Adrenal gland (tissue), 12 donors: ENCODE data around the gene SHCBP1L. TPM values are rescaled to one million over a fixed set of nuclear protein-coding genes. Genes with fewer than 3 reads are reported as not detected.

Source experiments
- DNase-seq, 7 donors: peaks; one replicate each; pipeline ENCODE4 v3.0.0-alpha.2; 2019 to 2020
- H3K27ac ChIP-seq, 5 donors: fragments of 200-600 bp; sonication (generic) in 4 of 5; 1 replicate in 3 of 5; 2 replicates in 2 of 5; pipeline versions ENCODE4 v1.5.1 to v1.8.0; 2016 to 2020; ENCODE audit warnings: mild to moderate bottlenecking in 1 of 5
- H3K27me3 ChIP-seq: fragments of 200-600 bp; 2 replicates; pipeline ENCODE4 v1.8.0; 2021
- H3K36me3 ChIP-seq, 2 donors: fragments of 200-600 bp; replicated peaks in 1 of 2; 1 replicate in 1 of 2; 2 replicates in 1 of 2; pipeline versions ENCODE4 v1.5.1 to v1.8.0; 2018 to 2022
- H3K4me1 ChIP-seq, 2 donors: fragments of 200-600 bp; replicated peaks in 1 of 2; 1 replicate in 1 of 2; 2 replicates in 1 of 2; pipeline versions ENCODE4 v1.5.1 to v1.8.0; 2018 to 2021
- H3K4me3 ChIP-seq, 4 donors: fragments of 200-600 bp; sonication (generic) in 3 of 4; one replicate each; pipeline ENCODE4 v1.5.1; 2016 to 2018
- H3K9me3 ChIP-seq, 3 donors: fragments of 200-600 bp; sonication (generic) in 1 of 3; replicated peaks in 1 of 3; 1 replicate in 2 of 3; 2 replicates in 1 of 3; pipeline versions ENCODE4 v1.5.1 to v1.8.0; 2016 to 2021
- POLR2A ChIP-seq, 2 donors: fragments of 450-650 bp; IDR thresholded peaks; one replicate each; pipeline ENCODE4 v1.6.1; 2017; ENCODE audit warnings: antibody characterized with exemption in 2 of 2, mild to moderate bottlenecking in 2 of 2, moderate library complexity in 1 of 2
- WGBS, 4 donors: extraction: QIAGEN DNeasy Blood & Tissue Kit in 2 of 4; methylation state at CpG; one replicate each; pipeline versions ENCODE4 v1.1.5 to v1.1.7; 2013 to 2017; 5-methylcytosine and 5-hydroxymethylcytosine counted together
- intact Hi-C, 2 donors: fragments of 100-400 bp; cut with DNase I; formaldehyde crosslinking; loops; one replicate each; pipeline versions ENCODE4 v1.14.1 to v1.15.0; 2022 to 2023
- polyA plus RNA-seq, 3 donors: library from polyadenylated mRNA; stranded (reverse); fragments of 200-250 nt in 2 of 3; fragments of 350-450 nt in 1 of 3; fragmentation: Illumina TruSeq in 1 of 3; extraction: RNeasy Lipid Tissue Mini Kit (QIAGEN cat#74804) in 1 of 3; gene quantifications; one replicate each; pipeline ENCODE4 v1.2.3, GENCODE V29; 2013 to 2014
- total RNA-seq, 9 donors: library from RNA; depleted of rRNA in 4 of 9; stranded (reverse); fragments of >200 nt in 4 of 9; fragments of 120-200 nt in 1 of 9; fragmentation: NEBNext Ultra II Directional in 1 of 9; extraction: Animal tissue kit (Norgen Biotek cat#: 25700) in 1 of 9; gene quantifications; one replicate each; pipeline versions ENCODE4 v1.1.0 to v1.2.4, GENCODE V29; 2013 to 2023
- TF ChIP-seq, protein P1 (sequence below), 6 experiments: fragments of 450-650 bp in 4 of 6; fragments of 200-600 bp in 2 of 6; sonication (generic) in 1 of 6; IDR thresholded peaks; 1 replicate in 5 of 6; 2 replicates in 1 of 6; pipeline versions ENCODE4 v1.5.1 to v1.8.0; 2016 to 2021; ENCODE audit warnings: antibody characterized with exemption in 6 of 6, mild to moderate bottlenecking in 2 of 6, moderate library complexity in 1 of 6
- donor health status: healthy with polysubstance abuse.
- donor health status: Bipolar disorder and iron deficiency.
- donor health status: DM: yes; HTN: yes; CAD: no.
- donor health status: DM: no; HTN: no; CAD: no.
- donor health status: DM: no; HTN: no; CAD: no.
- donor health status: DM: yes; HTN: yes; CAD: no.

SHCBP1L gene
- total and polyA plus RNA-seq, 12 donors, result 0.06 TPM; not detected in 11

DNA sequence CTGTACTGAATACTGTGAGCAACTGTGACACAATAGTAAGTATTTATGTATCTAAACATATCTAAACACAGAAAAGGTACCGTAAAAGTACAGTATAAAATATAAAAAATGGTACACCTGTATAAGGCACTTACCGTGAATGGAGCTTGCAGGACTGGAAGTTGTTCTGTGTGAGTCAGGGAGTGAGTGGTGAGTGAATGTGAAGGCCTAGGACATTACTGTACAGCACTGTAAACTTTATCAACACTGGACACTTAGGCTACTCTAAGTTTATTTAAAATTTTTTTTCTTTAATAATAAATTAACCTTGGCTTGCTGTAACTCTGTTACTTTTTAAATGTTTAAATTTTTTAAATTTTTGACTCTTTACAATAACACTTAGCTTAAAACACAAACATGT is 24.5 kb upstream of the SHCBP1L start:
- no peak overlapping the region for H3K27ac ChIP-seq
- DNase-seq, result no peak
- 87 to 95% (median 92%) methylated on average over 2 of the region's 2 CpGs for WGBS, 4 donors
- no peaks in the 10 kb centered on the region for H3K4me1 ChIP-seq
- intact Hi-C loops, result no loop called here
- H3K9me3 ChIP-seq, result no peaks in the 10 kb centered on the region
- H3K4me3 ChIP-seq, result no peak overlapping the region
- H3K27me3 ChIP-seq, result no peaks in the 10 kb centered on the region
- H3K36me3 ChIP-seq, result no peaks in the 10 kb centered on the region
- TF ChIP-seq, protein P1, sequence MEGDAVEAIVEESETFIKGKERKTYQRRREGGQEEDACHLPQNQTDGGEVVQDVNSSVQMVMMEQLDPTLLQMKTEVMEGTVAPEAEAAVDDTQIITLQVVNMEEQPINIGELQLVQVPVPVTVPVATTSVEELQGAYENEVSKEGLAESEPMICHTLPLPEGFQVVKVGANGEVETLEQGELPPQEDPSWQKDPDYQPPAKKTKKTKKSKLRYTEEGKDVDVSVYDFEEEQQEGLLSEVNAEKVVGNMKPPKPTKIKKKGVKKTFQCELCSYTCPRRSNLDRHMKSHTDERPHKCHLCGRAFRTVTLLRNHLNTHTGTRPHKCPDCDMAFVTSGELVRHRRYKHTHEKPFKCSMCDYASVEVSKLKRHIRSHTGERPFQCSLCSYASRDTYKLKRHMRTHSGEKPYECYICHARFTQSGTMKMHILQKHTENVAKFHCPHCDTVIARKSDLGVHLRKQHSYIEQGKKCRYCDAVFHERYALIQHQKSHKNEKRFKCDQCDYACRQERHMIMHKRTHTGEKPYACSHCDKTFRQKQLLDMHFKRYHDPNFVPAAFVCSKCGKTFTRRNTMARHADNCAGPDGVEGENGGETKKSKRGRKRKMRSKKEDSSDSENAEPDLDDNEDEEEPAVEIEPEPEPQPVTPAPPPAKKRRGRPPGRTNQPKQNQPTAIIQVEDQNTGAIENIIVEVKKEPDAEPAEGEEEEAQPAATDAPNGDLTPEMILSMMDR (IDR thresholded peaks at IDR 0.05), result no peak
- no peak for TF ChIP-seq POLR2A (IDR thresholded peaks at IDR 0.05)

DNA sequence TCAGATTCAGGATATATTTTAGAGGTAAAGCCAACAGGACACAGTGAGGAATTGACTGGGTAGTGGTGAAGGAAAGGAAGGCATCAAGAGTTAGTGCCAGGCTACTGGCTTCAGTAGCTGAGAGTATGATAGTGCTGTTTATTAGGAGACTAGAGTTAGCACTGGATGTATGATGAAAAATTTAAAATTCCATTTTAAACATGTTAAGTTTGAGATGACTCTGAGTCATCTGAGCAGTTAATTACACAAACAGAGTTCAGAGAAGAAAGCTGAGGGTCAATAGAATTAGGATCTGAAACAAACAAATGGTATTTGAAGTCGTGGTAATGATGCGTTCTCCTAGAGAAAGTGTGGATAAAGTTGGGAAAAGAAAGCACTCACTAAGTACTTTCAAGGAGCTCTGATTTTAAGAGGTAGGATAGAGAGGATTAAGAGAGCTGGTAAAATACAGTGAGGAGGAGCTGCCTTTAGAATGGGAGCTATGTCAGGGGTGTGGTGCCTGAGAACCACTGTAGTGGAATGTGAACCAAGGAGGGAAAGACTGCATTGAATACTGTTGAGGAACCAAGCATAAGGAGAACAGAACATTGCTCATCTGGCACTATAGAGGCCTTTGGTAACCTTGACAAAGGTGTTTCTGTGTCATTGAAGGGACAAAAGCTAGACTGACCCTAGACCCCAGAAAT is 21.7 kb upstream of the SHCBP1L start:
- intact Hi-C loops, result no loop called here
- TF ChIP-seq, protein P1 (IDR thresholded peaks at IDR 0.05), result no peak
- TF ChIP-seq POLR2A (IDR thresholded peaks at IDR 0.05), result no peak
- no peaks in the 10 kb centered on the region for H3K27me3 ChIP-seq
- H3K27ac ChIP-seq, result no peak overlapping the region
- 74 to 93% (median 92%) methylated on average over 2 of the region's 2 CpGs for WGBS, 4 donors
- no peak overlapping the region for H3K4me3 ChIP-seq
- H3K9me3 ChIP-seq, result no peaks in the 10 kb centered on the region
- no peaks in the 10 kb centered on the region for H3K4me1 ChIP-seq
- no peak for DNase-seq
- no peaks in the 10 kb centered on the region for H3K36me3 ChIP-seq

DNA sequence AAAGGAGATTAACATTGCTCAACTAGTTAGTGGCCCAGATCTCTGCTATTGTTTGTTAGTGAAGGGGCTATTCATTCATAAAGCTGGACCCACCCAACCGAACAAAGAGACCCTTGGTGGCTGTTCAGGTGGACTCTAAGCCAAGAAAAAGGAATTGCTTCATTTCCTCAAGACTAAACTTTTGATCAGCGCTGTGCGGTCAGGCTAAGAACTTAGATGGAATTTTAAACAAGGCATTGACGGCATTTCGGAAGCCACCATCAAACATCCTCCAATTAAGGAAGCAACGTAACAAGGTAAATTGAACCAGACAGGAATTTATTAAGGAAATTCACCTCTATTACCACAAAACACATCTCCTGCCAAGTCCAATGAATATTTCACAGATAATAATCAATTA is 19.9 kb upstream of the SHCBP1L start:
- DNase-seq, result no peak
- WGBS, 4 donors, result 83 to 91% (median 88%) methylated on average over 6 of the region's 6 CpGs
- H3K27ac ChIP-seq, result no peak overlapping the region
- no peaks in the 10 kb centered on the region for H3K27me3 ChIP-seq
- H3K4me3 ChIP-seq, result no peak overlapping the region
- H3K4me1 ChIP-seq, result no peaks in the 10 kb centered on the region
- H3K9me3 ChIP-seq, result no peaks in the 10 kb centered on the region
- no peaks in the 10 kb centered on the region for H3K36me3 ChIP-seq
- no peak for TF ChIP-seq POLR2A (IDR thresholded peaks at IDR 0.05)
- intact Hi-C loops, result no loop called here

DNA sequence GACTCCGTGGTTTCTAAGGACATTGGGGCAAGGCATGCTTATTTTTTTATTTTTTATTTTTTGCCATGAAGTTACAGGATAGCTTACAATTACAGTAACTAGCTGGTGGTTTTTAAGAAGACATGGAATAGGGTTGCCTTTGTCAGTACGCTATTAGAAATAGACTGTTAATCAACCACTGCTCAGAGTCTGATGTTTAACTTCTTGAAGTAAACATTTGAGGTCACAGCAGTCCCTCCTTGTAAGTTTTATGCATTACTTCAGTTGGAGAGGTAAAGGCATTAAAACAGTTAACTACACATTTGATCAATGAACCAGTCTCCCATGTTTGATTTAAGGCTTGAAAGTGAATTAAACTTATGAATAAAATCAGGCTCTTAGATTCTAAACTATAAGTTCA is 19.3 kb upstream of the SHCBP1L start:
- no peak for DNase-seq
- no peaks in the 10 kb centered on the region for H3K27me3 ChIP-seq
- no peak overlapping the region for H3K4me3 ChIP-seq
- TF ChIP-seq, protein P1 (IDR thresholded peaks at IDR 0.05), result no peak
- no peak for TF ChIP-seq POLR2A (IDR thresholded peaks at IDR 0.05)
- WGBS, 4 donors, result 75 to 87% (median 83%) methylated on average over 2 of the region's 2 CpGs
- no peaks in the 10 kb centered on the region for H3K9me3 ChIP-seq
- H3K36me3 ChIP-seq, result no peaks in the 10 kb centered on the region
- no peaks in the 10 kb centered on the region for H3K4me1 ChIP-seq
- no peak overlapping the region for H3K27ac ChIP-seq
- intact Hi-C loops, result no loop called here

DNA sequence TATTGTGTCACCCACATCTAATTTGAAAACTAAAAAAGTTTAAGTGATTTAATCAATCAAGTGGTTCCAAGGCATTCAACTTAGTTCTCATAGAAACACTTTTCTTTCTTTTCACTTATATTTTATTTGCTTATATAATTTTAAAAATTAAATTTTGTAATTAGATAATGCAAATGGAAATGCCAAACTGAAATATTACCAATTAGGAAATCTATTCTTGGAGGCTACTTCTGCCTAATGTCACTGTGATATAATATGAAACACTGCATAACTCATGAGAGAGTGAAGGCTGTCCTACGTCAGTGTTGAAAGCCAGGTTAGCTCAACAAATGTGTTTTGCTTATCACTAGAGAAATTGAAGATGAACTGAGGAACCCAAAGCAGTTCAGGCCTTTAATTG is 18.3 kb upstream of the SHCBP1L start:
- H3K27me3 ChIP-seq, result no peaks in the 10 kb centered on the region
- 71 to 81% (median 76%) methylated on average over 1 of the region's 1 CpG for WGBS, 4 donors
- no peak overlapping the region for H3K4me3 ChIP-seq
- no peaks in the 10 kb centered on the region for H3K9me3 ChIP-seq
- H3K36me3 ChIP-seq, result no peaks in the 10 kb centered on the region
- H3K27ac ChIP-seq, result no peak overlapping the region
- intact Hi-C loops, result no loop called here
- no peaks in the 10 kb centered on the region for H3K4me1 ChIP-seq
- TF ChIP-seq, protein P1 (IDR thresholded peaks at IDR 0.05), result no peak
- TF ChIP-seq POLR2A (IDR thresholded peaks at IDR 0.05), result no peak
- DNase-seq, result no peak
